CD4-positive, alpha-beta T cell (primary cell): ENCODE data around the gene BTBD9. TPM values are rescaled to one million over a fixed set of nuclear protein-coding genes. Genes with fewer than 3 reads are reported as not detected.

Experiments used
- ATAC-seq: fragments of 200-7000 bp; cut with Tn5 transposase; one replicate; pipeline ENCODE4 v1.10.0; 2022; ENCODE audit warnings: mild to moderate bottlenecking; ENCODE audit not compliant: poor library complexity
- CTCF ChIA-PET: fragments of 350-600 bp; sonication (Branson Sonifier 250); formaldehyde crosslinking; loops from one replicate; lab custom pipeline; 2021; ENCODE audit warnings: antibody characterized with exemption, inconsistent platforms; lab: Charles Lee
- POLR2A ChIA-PET: fragments of 350-600 bp; sonication (Branson Sonifier 250); formaldehyde crosslinking; loops from one replicate; lab custom pipeline; 2021; ENCODE audit warnings: antibody characterized with exemption, inconsistent platforms; lab: Charles Lee
- DNase-seq, 14 experiments: peaks; one replicate each; pipeline ENCODE4 v3.0.0-alpha.2; 2013 to 2020; ENCODE audit warnings: mixed read lengths in 2 of 14
- H3K27ac ChIP-seq, 2 donors: one replicate each; pipeline versions ENCODE4 v1.5.1 to v1.7.0; 2013; ENCODE audit warnings: low read length in 2 of 2, low read depth in 1 of 2, mild to moderate bottlenecking in 1 of 2
- H3K27me3 ChIP-seq, 2 experiments: 1 replicate in 1 of 2; 2 replicates in 1 of 2; pipeline versions ENCODE4 v1.6.1 to v1.7.0; 2013; ENCODE audit warnings: low read length in 2 of 2, control low read depth in 1 of 2, mild to moderate bottlenecking in 1 of 2, moderate library complexity in 1 of 2; ENCODE audit not compliant: insufficient read depth in 2 of 2, control insufficient read depth in 1 of 2
- H3K36me3 ChIP-seq: one replicate; pipeline ENCODE4 v1.6.1; 2013; ENCODE audit warnings: low read length, control low read depth; ENCODE audit not compliant: insufficient read depth
- H3K4me1 ChIP-seq: one replicate; pipeline ENCODE4 v1.6.1; 2013; ENCODE audit warnings: low read length, control low read depth; ENCODE audit not compliant: insufficient read depth
- H3K4me3 ChIP-seq: one replicate; pipeline ENCODE4 v1.5.1; 2013; ENCODE audit warnings: mild to moderate bottlenecking, low read length, moderate library complexity
- H3K9me3 ChIP-seq, 2 experiments: 1 replicate in 1 of 2; 2 replicates in 1 of 2; pipeline versions ENCODE4 v1.6.1 to v1.7.0; 2013; ENCODE audit warnings: low read length in 2 of 2, mild to moderate bottlenecking in 2 of 2, control low read depth in 1 of 2, moderate library complexity in 1 of 2; ENCODE audit not compliant: control insufficient read depth in 1 of 2, insufficient read depth in 1 of 2
- H3K27ac Mint-ChIP-seq: one replicate; pipeline ENCODE4 v1.8.0; 2020; ENCODE audit warnings: mixed read lengths
- H3K27me3 Mint-ChIP-seq: one replicate; pipeline ENCODE4 v1.8.0; 2021; ENCODE audit warnings: mixed read lengths
- H3K36me3 Mint-ChIP-seq: one replicate; pipeline ENCODE4 v1.8.0; 2021; ENCODE audit warnings: low read depth, mixed read lengths
- H3K4me1 Mint-ChIP-seq: one replicate; pipeline ENCODE4 v1.8.0; 2021; ENCODE audit warnings: low read depth, mixed read lengths
- H3K4me3 Mint-ChIP-seq: one replicate; pipeline ENCODE4 v1.8.0; 2020; ENCODE audit warnings: mild to moderate bottlenecking, mixed read lengths
- H3K9me3 Mint-ChIP-seq: one replicate; pipeline ENCODE4 v1.8.0; 2020; ENCODE audit warnings: mixed read lengths
- intact Hi-C, 2 experiments: fragments of 100-400 bp; cut with DNase I in 1 of 2; cut with micrococcal nuclease in 1 of 2; formaldehyde crosslinking; loops; one replicate each; pipeline versions ENCODE4 v1.15.1 to v1.9.0; 2023 to 2025; cut with DNase I, micrococcal nuclease
- total RNA-seq, 174 experiments: library from RNA in 2 of 174; stranded (reverse) in 2 of 174; gene quantifications; one replicate each; pipeline ENCODE4 v1.2.3 and lab custom pipeline; 2021 to 2026
- TF ChIP-seq, protein P1 (sequence below): fragments of 200-600 bp; IDR thresholded peaks from one replicate; pipeline ENCODE4 v1.8.0; 2022; ENCODE audit warnings: antibody characterized with exemption, mild to moderate bottlenecking

Gene BTBD9
- total RNA-seq, 2 experiments from 2014 or later: 58.7 to 59.3 TPM

DNA sequence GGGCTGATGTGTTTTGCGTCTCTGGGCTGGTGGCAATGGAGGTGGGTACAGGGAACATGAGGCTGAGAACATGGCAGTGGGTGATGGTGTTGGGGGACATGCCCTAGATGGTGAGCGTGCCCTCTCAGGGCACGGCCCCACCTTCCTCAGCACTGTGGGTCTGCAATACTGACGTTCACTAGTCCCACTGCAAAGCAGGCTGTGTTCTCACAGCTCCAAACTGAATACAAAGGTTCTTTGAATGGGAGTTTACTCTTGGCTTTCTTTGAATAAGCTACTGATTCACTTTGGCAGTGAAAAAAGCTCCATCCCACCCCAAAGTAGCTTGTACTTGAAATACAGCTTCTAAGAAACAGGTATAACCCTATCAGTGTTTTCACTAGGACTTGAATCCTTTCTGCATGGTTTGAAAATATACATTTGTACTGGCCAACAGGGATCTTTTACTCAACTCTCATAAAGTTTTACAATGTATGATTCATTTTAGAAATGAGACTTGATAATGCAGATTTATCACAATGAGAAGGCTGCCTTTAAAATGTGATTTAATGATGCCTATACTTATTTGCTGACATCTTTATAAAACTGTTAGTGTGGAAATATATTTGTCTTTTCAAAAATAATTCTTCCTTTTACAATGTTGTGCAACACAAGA lies 419.5 kb downstream of the BTBD9 start:
- TF ChIP-seq, protein P1, sequence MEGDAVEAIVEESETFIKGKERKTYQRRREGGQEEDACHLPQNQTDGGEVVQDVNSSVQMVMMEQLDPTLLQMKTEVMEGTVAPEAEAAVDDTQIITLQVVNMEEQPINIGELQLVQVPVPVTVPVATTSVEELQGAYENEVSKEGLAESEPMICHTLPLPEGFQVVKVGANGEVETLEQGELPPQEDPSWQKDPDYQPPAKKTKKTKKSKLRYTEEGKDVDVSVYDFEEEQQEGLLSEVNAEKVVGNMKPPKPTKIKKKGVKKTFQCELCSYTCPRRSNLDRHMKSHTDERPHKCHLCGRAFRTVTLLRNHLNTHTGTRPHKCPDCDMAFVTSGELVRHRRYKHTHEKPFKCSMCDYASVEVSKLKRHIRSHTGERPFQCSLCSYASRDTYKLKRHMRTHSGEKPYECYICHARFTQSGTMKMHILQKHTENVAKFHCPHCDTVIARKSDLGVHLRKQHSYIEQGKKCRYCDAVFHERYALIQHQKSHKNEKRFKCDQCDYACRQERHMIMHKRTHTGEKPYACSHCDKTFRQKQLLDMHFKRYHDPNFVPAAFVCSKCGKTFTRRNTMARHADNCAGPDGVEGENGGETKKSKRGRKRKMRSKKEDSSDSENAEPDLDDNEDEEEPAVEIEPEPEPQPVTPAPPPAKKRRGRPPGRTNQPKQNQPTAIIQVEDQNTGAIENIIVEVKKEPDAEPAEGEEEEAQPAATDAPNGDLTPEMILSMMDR: no peak
- POLR2A ChIA-PET: no interaction called here
- intact Hi-C loops: no loop called here
- H3K27ac Mint-ChIP-seq: no peak overlapping the region
- H3K4me1 Mint-ChIP-seq: no peaks in the 10 kb centered on the region
- DNase-seq: no peak
- no peaks in the 10 kb centered on the region for H3K27me3 ChIP-seq
- H3K27me3 Mint-ChIP-seq: no peaks in the 10 kb centered on the region
- H3K36me3 Mint-ChIP-seq: peaks cover 6% of the 10 kb centered on the region
- H3K27ac ChIP-seq: no peak overlapping the region
- H3K9me3 Mint-ChIP-seq: no peaks in the 10 kb centered on the region
- H3K36me3 ChIP-seq: no peaks in the 10 kb centered on the region
- no peaks in the 10 kb centered on the region for H3K4me1 ChIP-seq
- no peak for ATAC-seq
- H3K4me3 ChIP-seq: no peak overlapping the region
- CTCF ChIA-PET: interaction anchor here (1.1 kb wide), 1 partner anchor 15 kb away, joined by 3 read pairs; no protein-coding TSS in a partner anchor
- no peak overlapping the region for H3K4me3 Mint-ChIP-seq
- no peaks in the 10 kb centered on the region for H3K9me3 ChIP-seq

DNA sequence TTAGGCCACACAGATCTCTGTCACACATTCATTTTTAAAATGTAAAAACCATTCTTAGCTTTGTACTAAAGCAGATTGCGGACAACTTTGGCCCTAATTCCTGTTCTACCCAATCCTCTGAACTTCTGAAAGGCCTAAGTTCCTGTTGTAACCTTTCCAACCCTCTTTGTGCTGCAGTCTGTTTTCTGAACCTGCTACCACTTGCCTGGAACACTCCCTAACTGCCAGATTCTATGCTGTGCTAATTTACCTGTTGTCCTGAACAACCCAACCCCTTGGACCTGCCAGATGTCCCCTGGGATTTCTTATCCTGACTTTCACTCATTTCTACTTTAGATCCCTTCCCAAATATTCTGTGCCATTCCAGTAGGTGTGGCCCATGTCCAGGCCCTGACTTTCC lies 421.5 kb downstream of the BTBD9 start:
- no peak overlapping the region for H3K27ac Mint-ChIP-seq
- H3K36me3 Mint-ChIP-seq: no peaks in the 10 kb centered on the region
- Histone ChIP-seq H3K9me3 (no peaks in the 10 kb centered on the region), H3K27ac (no peak overlapping the region), H3K36me3 (no peaks in the 10 kb centered on the region), H3K27me3 (no peaks in the 10 kb centered on the region), H3K4me3 (no peak overlapping the region), H3K4me1 (no peaks in the 10 kb centered on the region)
- DNase-seq: no peak
- no peaks in the 10 kb centered on the region for H3K9me3 Mint-ChIP-seq
- ATAC-seq: no peak
- ChIA-PET POLR2A (no interaction called here), CTCF (no interaction called here)
- TF ChIP-seq, protein P1: no peak
- intact Hi-C loops: no loop called here
- no peaks in the 10 kb centered on the region for H3K4me1 Mint-ChIP-seq
- no peak overlapping the region for H3K4me3 Mint-ChIP-seq
- no peaks in the 10 kb centered on the region for H3K27me3 Mint-ChIP-seq

DNA sequence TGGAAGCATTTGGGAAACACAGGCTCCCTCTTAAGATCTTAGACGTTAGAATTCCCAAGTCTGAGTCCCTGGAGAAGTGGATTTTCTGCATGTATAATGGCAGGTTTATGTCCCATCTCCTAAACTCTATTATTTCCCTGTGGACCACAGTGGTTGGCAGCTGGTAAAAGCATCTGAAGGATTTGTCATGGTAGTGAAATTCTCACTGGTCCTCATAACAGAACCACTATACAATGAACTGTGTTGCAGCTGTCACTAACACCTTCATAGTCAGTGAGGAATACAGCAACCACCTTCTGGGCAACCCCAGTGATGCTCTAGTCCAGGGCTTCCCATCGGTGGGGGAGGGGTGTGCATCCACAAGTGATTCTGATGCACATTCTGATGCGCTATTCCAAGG lies 423.3 kb downstream of the BTBD9 start:
- Histone ChIP-seq H3K36me3 (no peaks in the 10 kb centered on the region), H3K27ac (no peak overlapping the region), H3K9me3 (no peaks in the 10 kb centered on the region), H3K4me3 (no peak overlapping the region), H3K27me3 (no peaks in the 10 kb centered on the region), H3K4me1 (no peaks in the 10 kb centered on the region)
- Mint-ChIP-seq H3K9me3 (no peaks in the 10 kb centered on the region), H3K27me3 (no peaks in the 10 kb centered on the region), H3K36me3 (no peaks in the 10 kb centered on the region), H3K27ac (no peak overlapping the region), H3K4me1 (no peaks in the 10 kb centered on the region), H3K4me3 (no peak overlapping the region)
- TF ChIP-seq, protein P1: no peak
- intact Hi-C loops: no loop called here
- ATAC-seq (no peak), DNase-seq (no peak)
- CTCF ChIA-PET: interaction anchor here (0.7 kb wide), 1 partner anchor 159 kb away, joined by 3 read pairs; no protein-coding TSS in a partner anchor
- POLR2A ChIA-PET: no interaction called here
